Measurements from ENCODE around the gene FBXO21.

FBXO21 gene

GRCh38 chr12:117127933-117128823, 62.1 kb downstream of the FBXO21 start:
- Histone ChIP-seq H3K9ac (ENCODE audit: low read depth, low read length) (no peak overlapping the region), H3K4me3 (ENCODE audit: low read length) (no peak overlapping the region), H3K36me3 (ENCODE audit: insufficient read depth, low read length) (no peaks in the 10 kb centered on the region), H3K4me2 (ENCODE audit: low read length) (no peak overlapping the region), H3K4me1 (ENCODE audit: control insufficient read depth, insufficient read depth, low read length) (no peaks in the 10 kb centered on the region), H3K27me3 (ENCODE audit: control insufficient read depth, insufficient read depth, low read length) (peaks cover 7% of the 10 kb centered on the region), H3K9me3 (replicated peaks; ENCODE audit: low read length) (no peaks in the 10 kb centered on the region)

- no peaks in the 10 kb centered on the region for H3K4me1 ChIP-seq (ENCODE audit: control insufficient read depth, insufficient read depth, low read length)
- peaks cover 8% of the 10 kb centered on the region for H3K27me3 ChIP-seq (ENCODE audit: control insufficient read depth, insufficient read depth, low read length)
- no peaks in the 10 kb centered on the region for H3K9me3 ChIP-seq (replicated peaks; ENCODE audit: low read length)
- no peaks in the 10 kb centered on the region for H3K36me3 ChIP-seq (ENCODE audit: insufficient read depth, low read length)
- no peak overlapping the region for H3K4me2 ChIP-seq (ENCODE audit: low read length)
- no peak overlapping the region for H3K9ac ChIP-seq (ENCODE audit: low read depth, low read length)
- H3K4me3 ChIP-seq (ENCODE audit: low read length): no peak overlapping the region
Measured at GRCh38 chr12:117126335-117126734, 63.9 kb downstream of the FBXO21 start.

- H3K4me2 ChIP-seq (ENCODE audit: low read length): no peak overlapping the region
- H3K9me3 ChIP-seq (replicated peaks; ENCODE audit: low read length): no peaks in the 10 kb centered on the region
- H3K9ac ChIP-seq (ENCODE audit: low read depth, low read length): no peak overlapping the region
- no peaks in the 10 kb centered on the region for H3K36me3 ChIP-seq (ENCODE audit: insufficient read depth, low read length)
- H3K27me3 ChIP-seq (ENCODE audit: control insufficient read depth, insufficient read depth, low read length): peaks cover 4% of the 10 kb centered on the region
- no peak overlapping the region for H3K4me3 ChIP-seq (ENCODE audit: low read length)
- H3K4me1 ChIP-seq (ENCODE audit: control insufficient read depth, insufficient read depth, low read length): no peaks in the 10 kb centered on the region
Measured at GRCh38 chr12:117125767-117126166, 64.5 kb downstream of the FBXO21 start.

GRCh38 chr12:117125272-117125613, 65.0 kb downstream of the FBXO21 start:
- Histone ChIP-seq H3K4me1 (ENCODE audit: control insufficient read depth, insufficient read depth, low read length) (no peaks in the 10 kb centered on the region), H3K4me2 (ENCODE audit: low read length) (no peak overlapping the region), H3K4me3 (ENCODE audit: low read length) (no peak overlapping the region), H3K9ac (ENCODE audit: low read depth, low read length) (no peak overlapping the region), H3K9me3 (replicated peaks; ENCODE audit: low read length) (no peaks in the 10 kb centered on the region), H3K36me3 (ENCODE audit: insufficient read depth, low read length) (no peaks in the 10 kb centered on the region), H3K27me3 (ENCODE audit: control insufficient read depth, insufficient read depth, low read length) (peaks cover 4% of the 10 kb centered on the region)

GRCh38 chr12:117124421-117125271, 65.6 kb downstream of the FBXO21 start:
- no peaks in the 10 kb centered on the region for H3K9me3 ChIP-seq (replicated peaks; ENCODE audit: low read length)

GRCh38 chr12:117121441-117121840, 68.8 kb downstream of the FBXO21 start:
- H3K27me3 ChIP-seq (ENCODE audit: control insufficient read depth, insufficient read depth, low read length): peaks cover 4% of the 10 kb centered on the region
- no peaks in the 10 kb centered on the region for H3K36me3 ChIP-seq (ENCODE audit: insufficient read depth, low read length)
- H3K9me3 ChIP-seq (replicated peaks; ENCODE audit: low read length): no peaks in the 10 kb centered on the region
- no peak overlapping the region for H3K9ac ChIP-seq (ENCODE audit: low read depth, low read length)
- H3K4me1 ChIP-seq (ENCODE audit: control insufficient read depth, insufficient read depth, low read length): no peaks in the 10 kb centered on the region
- H3K4me2 ChIP-seq (ENCODE audit: low read length): no peak overlapping the region
- no peak overlapping the region for H3K4me3 ChIP-seq (ENCODE audit: low read length)

More at GRCh38 chr12:117124421-117125271, 65.6 kb downstream of the FBXO21 start:
- Histone ChIP-seq H3K4me3 (ENCODE audit: low read length) (no peak overlapping the region), H3K9ac (ENCODE audit: low read depth, low read length) (no peak overlapping the region), H3K27me3 (ENCODE audit: control insufficient read depth, insufficient read depth, low read length) (peaks cover 4% of the 10 kb centered on the region), H3K4me1 (ENCODE audit: control insufficient read depth, insufficient read depth, low read length) (no peaks in the 10 kb centered on the region), H3K36me3 (ENCODE audit: insufficient read depth, low read length) (no peaks in the 10 kb centered on the region), H3K4me2 (ENCODE audit: low read length) (no peak overlapping the region)

- Histone ChIP-seq H3K4me1 (ENCODE audit: control insufficient read depth, insufficient read depth, low read length) (no peaks in the 10 kb centered on the region), H3K9ac (ENCODE audit: low read depth, low read length) (no peak overlapping the region), H3K36me3 (ENCODE audit: insufficient read depth, low read length) (no peaks in the 10 kb centered on the region), H3K4me3 (ENCODE audit: low read length) (no peak overlapping the region), H3K27me3 (ENCODE audit: control insufficient read depth, insufficient read depth, low read length) (peaks cover 4% of the 10 kb centered on the region), H3K9me3 (replicated peaks; ENCODE audit: low read length) (no peaks in the 10 kb centered on the region), H3K4me2 (ENCODE audit: low read length) (no peak overlapping the region)
Measured at GRCh38 chr12:117120787-117121186, 69.5 kb downstream of the FBXO21 start.

GRCh38 chr12:117119592-117120198, 70.6 kb downstream of the FBXO21 start:
- Histone ChIP-seq H3K27me3 (ENCODE audit: control insufficient read depth, insufficient read depth, low read length) (peaks cover 4% of the 10 kb centered on the region), H3K4me3 (ENCODE audit: low read length) (no peak overlapping the region), H3K4me2 (ENCODE audit: low read length) (no peak overlapping the region), H3K36me3 (ENCODE audit: insufficient read depth, low read length) (no peaks in the 10 kb centered on the region), H3K9ac (ENCODE audit: low read depth, low read length) (no peak overlapping the region), H3K9me3 (replicated peaks; ENCODE audit: low read length) (no peaks in the 10 kb centered on the region), H3K4me1 (ENCODE audit: control insufficient read depth, insufficient read depth, low read length) (no peaks in the 10 kb centered on the region)

- Histone ChIP-seq H3K27me3 (ENCODE audit: control insufficient read depth, insufficient read depth, low read length) (peaks cover 4% of the 10 kb centered on the region), H3K4me3 (ENCODE audit: low read length) (no peak overlapping the region), H3K9me3 (replicated peaks; ENCODE audit: low read length) (no peaks in the 10 kb centered on the region), H3K9ac (ENCODE audit: low read depth, low read length) (no peak overlapping the region), H3K4me1 (ENCODE audit: control insufficient read depth, insufficient read depth, low read length) (no peaks in the 10 kb centered on the region), H3K4me2 (ENCODE audit: low read length) (no peak overlapping the region), H3K36me3 (ENCODE audit: insufficient read depth, low read length) (no peaks in the 10 kb centered on the region)
Measured at GRCh38 chr12:117118838-117119591, 71.3 kb downstream of the FBXO21 start.

GRCh38 chr12:117114784-117115183, 75.5 kb downstream of the FBXO21 start:
- Histone ChIP-seq H3K4me3 (ENCODE audit: low read length) (no peak overlapping the region), H3K36me3 (ENCODE audit: insufficient read depth, low read length) (no peaks in the 10 kb centered on the region), H3K4me1 (ENCODE audit: control insufficient read depth, insufficient read depth, low read length) (no peaks in the 10 kb centered on the region), H3K27me3 (ENCODE audit: control insufficient read depth, insufficient read depth, low read length) (peaks cover 26% of the 10 kb centered on the region), H3K9me3 (replicated peaks; ENCODE audit: low read length) (no peaks in the 10 kb centered on the region), H3K4me2 (ENCODE audit: low read length) (no peak overlapping the region), H3K9ac (ENCODE audit: low read depth, low read length) (no peak overlapping the region)

GRCh38 chr12:117113231-117113630, 77.0 kb downstream of the FBXO21 start:
- Histone ChIP-seq H3K9me3 (replicated peaks; ENCODE audit: low read length) (no peaks in the 10 kb centered on the region), H3K9ac (ENCODE audit: low read depth, low read length) (no peak overlapping the region), H3K27me3 (ENCODE audit: control insufficient read depth, insufficient read depth, low read length) (peaks cover 29% of the 10 kb centered on the region), H3K4me3 (ENCODE audit: low read length) (no peak overlapping the region), H3K4me2 (ENCODE audit: low read length) (no peak overlapping the region), H3K4me1 (ENCODE audit: control insufficient read depth, insufficient read depth, low read length) (no peaks in the 10 kb centered on the region), H3K36me3 (ENCODE audit: insufficient read depth, low read length) (no peaks in the 10 kb centered on the region)

Data from skeletal muscle satellite cell (primary cell).